Psoas muscle (tissue), 8 donors: ENCODE measurements around the gene CDKAL1. TPM values are rescaled to one million over a fixed set of nuclear protein-coding genes. Genes with fewer than 3 reads are reported as not detected.

Source experiments
- ATAC-seq, 4 donors: fragments of 200-7000 bp; cut with Tn5 transposase; one replicate each; pipeline ENCODE4 v1.9.1; 2020; ENCODE audit warnings: moderate library complexity in 3 of 4, mild to moderate bottlenecking in 2 of 4
- DNase-seq, 2 donors: peaks; one replicate each; pipeline ENCODE4 v3.0.0-alpha.2; 2020
- H3K27ac ChIP-seq: fragments of 200-600 bp; one replicate; pipeline ENCODE4 v1.8.0; 2022
- H3K27me3 ChIP-seq, 3 donors: fragments of 200-600 bp in 1 of 3; one replicate each; pipeline versions ENCODE4 v1.6.1 to v1.8.0; 2013 to 2022; ENCODE audit warnings: low read length in 2 of 3, mild to moderate bottlenecking in 2 of 3, moderate library complexity in 1 of 3; ENCODE audit not compliant: insufficient read depth in 3 of 3
- H3K36me3 ChIP-seq, 2 donors: fragments of 200-600 bp in 1 of 2; one replicate each; pipeline versions ENCODE4 v1.6.1 to v1.8.0; 2013 to 2022; ENCODE audit warnings: low read depth in 1 of 2, mild to moderate bottlenecking in 1 of 2, moderate library complexity in 1 of 2; ENCODE audit not compliant: insufficient read depth in 1 of 2
- H3K4me1 ChIP-seq: fragments of 200-600 bp; one replicate; pipeline ENCODE4 v1.8.0; 2022
- H3K4me3 ChIP-seq: fragments of 200-600 bp; one replicate; pipeline ENCODE4 v1.8.0; 2022; ENCODE audit warnings: mild to moderate bottlenecking
- H3K9me3 ChIP-seq: fragments of 200-600 bp; one replicate; pipeline ENCODE4 v1.8.0; 2022
- WGBS, 3 donors: extraction: QIAGEN DNeasy Blood & Tissue Kit; methylation state at CpG; one replicate each; pipeline versions ENCODE4 v1.1.6 to v1.1.7; 2013; 5-methylcytosine and 5-hydroxymethylcytosine counted together
- intact Hi-C, 2 donors: fragments of 100-400 bp; cut with DNase I; formaldehyde crosslinking; loops; one replicate each; pipeline versions ENCODE4 v1.11.0 to v1.14.2; 2022
- polyA plus RNA-seq, 3 donors: library from polyadenylated mRNA; stranded (reverse); fragments of 200-250 nt; gene quantifications; one replicate each; pipeline ENCODE4 v1.2.3, GENCODE V29; 2013
- total RNA-seq, 4 donors: library from RNA; stranded (reverse); fragmentation: NEBNext Ultra II Directional in 2 of 4; extraction: Animal tissue kit (Norgen Biotek cat#: 25700) in 2 of 4; gene quantifications; one replicate each; pipeline versions ENCODE4 v1.2.1 to v1.2.4, GENCODE V29; 2021 to 2023
- TF ChIP-seq, protein P1 (sequence below): fragments of 200-600 bp; IDR thresholded peaks from one replicate; pipeline ENCODE4 v1.8.0; 2022; ENCODE audit warnings: antibody characterized with exemption
- donor health status: healthy with polysubstance abuse.
- donor health status: DM: no; HTN: no; CAD: no; lungs with moderate emphysema.
- donor health status: Bipolar disorder and iron deficiency.
- donor health status: healthy.
- donor health status: DM: yes; HTN: yes; CAD: no.
- donor health status: DM: no; HTN: no; CAD: no.
- donor health status: DM: no; HTN: no; CAD: no.
- donor health status: DM: yes; HTN: yes; CAD: no.

Gene CDKAL1
- total and polyA plus RNA-seq, 7 donors: 4.5 to 16.1 (median 12.9) TPM

DNA sequence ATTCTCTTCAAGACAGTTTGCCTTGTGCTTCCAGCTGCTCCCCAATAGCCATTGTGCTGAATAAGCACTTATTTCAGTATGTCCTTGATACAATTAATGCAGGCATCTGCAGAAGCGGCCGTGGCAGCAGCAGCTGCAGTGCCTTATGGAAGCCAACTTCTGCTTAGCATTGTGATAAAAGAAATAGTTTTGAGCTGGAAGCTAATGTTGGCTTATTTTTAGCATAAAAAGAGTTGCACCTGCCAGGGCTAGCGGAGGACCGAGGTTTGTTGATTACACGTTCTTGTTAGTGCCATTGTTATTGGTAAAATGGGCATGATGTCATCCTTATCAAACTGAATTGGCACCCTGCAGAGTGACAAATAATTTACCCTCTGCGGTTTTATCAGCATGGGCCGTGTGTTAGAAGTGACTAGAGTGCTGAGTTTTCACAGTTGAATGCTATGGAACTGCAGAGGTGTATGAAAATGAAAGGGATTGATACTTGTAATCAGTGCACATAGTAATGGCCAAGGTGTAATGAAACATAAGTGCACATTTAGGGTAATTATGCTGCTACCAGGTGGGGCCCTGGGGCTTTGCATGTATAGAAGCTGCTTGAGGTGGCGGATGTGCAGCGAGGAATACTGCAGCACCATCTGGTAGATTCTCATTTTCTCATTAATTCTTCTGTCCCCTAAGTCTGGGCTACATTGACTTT is 334.3 kb downstream of the CDKAL1 start:
- Histone ChIP-seq H3K27me3 (no peaks in the 10 kb centered on the region), H3K4me1 (no peaks in the 10 kb centered on the region), H3K27ac (no peak overlapping the region), H3K4me3 (no peak overlapping the region), H3K36me3 (no peaks in the 10 kb centered on the region), H3K9me3 (no peaks in the 10 kb centered on the region)
- WGBS, 3 donors: 52 to 54% (median 52%) methylated on average over 9 of the region's 9 CpGs
- TF ChIP-seq, protein P1, sequence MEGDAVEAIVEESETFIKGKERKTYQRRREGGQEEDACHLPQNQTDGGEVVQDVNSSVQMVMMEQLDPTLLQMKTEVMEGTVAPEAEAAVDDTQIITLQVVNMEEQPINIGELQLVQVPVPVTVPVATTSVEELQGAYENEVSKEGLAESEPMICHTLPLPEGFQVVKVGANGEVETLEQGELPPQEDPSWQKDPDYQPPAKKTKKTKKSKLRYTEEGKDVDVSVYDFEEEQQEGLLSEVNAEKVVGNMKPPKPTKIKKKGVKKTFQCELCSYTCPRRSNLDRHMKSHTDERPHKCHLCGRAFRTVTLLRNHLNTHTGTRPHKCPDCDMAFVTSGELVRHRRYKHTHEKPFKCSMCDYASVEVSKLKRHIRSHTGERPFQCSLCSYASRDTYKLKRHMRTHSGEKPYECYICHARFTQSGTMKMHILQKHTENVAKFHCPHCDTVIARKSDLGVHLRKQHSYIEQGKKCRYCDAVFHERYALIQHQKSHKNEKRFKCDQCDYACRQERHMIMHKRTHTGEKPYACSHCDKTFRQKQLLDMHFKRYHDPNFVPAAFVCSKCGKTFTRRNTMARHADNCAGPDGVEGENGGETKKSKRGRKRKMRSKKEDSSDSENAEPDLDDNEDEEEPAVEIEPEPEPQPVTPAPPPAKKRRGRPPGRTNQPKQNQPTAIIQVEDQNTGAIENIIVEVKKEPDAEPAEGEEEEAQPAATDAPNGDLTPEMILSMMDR: no peak
- ATAC-seq (no peak), DNase-seq (no peak)
- intact Hi-C loops: no loop called here

- H3K4me1 ChIP-seq: no peaks in the 10 kb centered on the region
- 84 to 89% (median 86%) methylated on average over 4 of the region's 4 CpGs for WGBS, 3 donors
- DNase-seq: no peak
- no peaks in the 10 kb centered on the region for H3K9me3 ChIP-seq
- TF ChIP-seq, protein P1: no peak
- no peak overlapping the region for H3K27ac ChIP-seq
- H3K36me3 ChIP-seq: no peaks in the 10 kb centered on the region
- no peak overlapping the region for H3K4me3 ChIP-seq
- intact Hi-C loops: no loop called here
- no peaks in the 10 kb centered on the region for H3K27me3 ChIP-seq
- no peak for ATAC-seq
These were observed 335.8 kb downstream of the CDKAL1 start for GRCh38 chr6:20870021-20870420.

- Histone ChIP-seq H3K36me3 (no peaks in the 10 kb centered on the region), H3K4me1 (no peaks in the 10 kb centered on the region), H3K27me3 (no peaks in the 10 kb centered on the region), H3K4me3 (no peak overlapping the region), H3K9me3 (no peaks in the 10 kb centered on the region), H3K27ac (no peak overlapping the region)
- ATAC-seq: no peak
- intact Hi-C loops: no loop called here
- WGBS, 3 donors: 80 to 85% (median 83%) methylated on average over 1 of the region's 1 CpG
- TF ChIP-seq, protein P1: no peak
- DNase-seq: no peak
These were observed 336.2 kb downstream of the CDKAL1 start for GRCh38 chr6:20870493-20870892.

DNA sequence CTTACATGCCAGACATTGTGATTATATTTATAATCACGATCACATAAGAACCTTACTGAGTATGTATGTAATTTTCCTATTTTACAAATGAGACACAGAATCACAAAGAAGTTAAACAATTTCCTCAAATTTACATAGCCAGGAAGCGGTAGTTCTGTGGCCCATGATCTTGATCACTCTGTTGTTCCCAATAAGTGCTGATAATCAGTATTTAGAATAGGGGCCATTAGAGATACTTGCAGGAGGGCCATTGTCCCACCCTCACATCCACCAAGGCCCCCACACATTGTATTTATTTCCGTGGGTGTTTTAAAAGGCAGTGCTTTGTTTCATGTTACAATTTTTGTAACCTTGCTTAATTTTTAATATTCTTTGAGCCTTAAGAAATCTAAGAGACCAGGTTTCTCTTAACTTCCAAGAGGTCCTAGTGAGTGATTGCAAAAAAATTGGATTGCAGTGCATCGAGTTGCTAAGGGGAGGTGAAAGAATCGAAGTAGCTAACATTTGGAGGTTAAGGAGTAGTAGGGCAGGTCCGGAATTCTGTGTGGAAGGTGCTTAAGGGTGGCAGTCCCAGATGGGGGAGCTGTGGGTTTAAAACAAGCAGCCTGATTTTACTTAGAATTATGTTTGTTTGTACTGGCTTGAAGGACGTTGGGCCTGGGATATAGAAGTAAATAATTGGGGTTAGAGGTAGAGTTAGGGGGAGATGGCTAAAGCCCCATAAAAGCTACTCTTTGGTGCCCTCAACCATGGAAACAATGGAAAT is 339.4 kb downstream of the CDKAL1 start:
- Histone ChIP-seq H3K4me1 (peaks cover 4% of the 10 kb centered on the region), H3K27me3 (no peaks in the 10 kb centered on the region), H3K27ac (no peak overlapping the region), H3K36me3 (no peaks in the 10 kb centered on the region), H3K4me3 (no peak overlapping the region), H3K9me3 (no peaks in the 10 kb centered on the region)
- DNase-seq (no peak), ATAC-seq (no peak)
- TF ChIP-seq, protein P1: no peak
- WGBS, 3 donors: 78 to 79% (median 78%) methylated on average over 7 of the region's 7 CpGs
- intact Hi-C loops: no loop called here
